ENCODE measurements around the gene SMC6. TPM values are rescaled to one million over a fixed set of nuclear protein-coding genes. Genes with fewer than 3 reads are reported as not detected.

SMC6 gene
- total RNA-seq, 1 experiment from 2014 or later, result 40.3 TPM

GRCh38 chr2:17798338-17798737 is 44.7 kb upstream of the SMC6 start:
- H3K18ac ChIP-seq (ENCODE audit: insufficient read length, low read depth, low read length), result no peak overlapping the region
- H3K56ac ChIP-seq (ENCODE audit: insufficient read length, low read depth, low read length), result no peak overlapping the region
- no peaks in the 10 kb centered on the region for H3K27me3 ChIP-seq (ENCODE audit: insufficient read depth, low read length)
- H2BK12ac ChIP-seq (ENCODE audit: insufficient read length, low read depth, low read length), result no peak overlapping the region
- H2BK20ac ChIP-seq (ENCODE audit: low read depth, low read length, poor library complexity, severe bottlenecking), result no peak overlapping the region
- DNase-seq, result no peak
- H3K9me3 Mint-ChIP-seq, result no peaks in the 10 kb centered on the region
- H3K14ac ChIP-seq (ENCODE audit: insufficient read depth, low read length), result no peak overlapping the region
- H3K27me3 Mint-ChIP-seq (ENCODE audit: low read depth), result peaks cover 2% of the 10 kb centered on the region
- H2BK120ac ChIP-seq (ENCODE audit: low read depth, low read length, poor library complexity, severe bottlenecking), result no peak overlapping the region
- H4K91ac ChIP-seq (ENCODE audit: insufficient read length, low read depth, low read length), result no peak overlapping the region
- no peak overlapping the region for H2AFZ ChIP-seq (ENCODE audit: low read length)
- no peak overlapping the region for H2BK5ac ChIP-seq (ENCODE audit: insufficient read length, low read length)
- H3K79me1 ChIP-seq (ENCODE audit: insufficient read depth, low read depth, low read length, poor library complexity, severe bottlenecking), result no peaks in the 10 kb centered on the region
- no peak overlapping the region for H3K4ac ChIP-seq (ENCODE audit: low read depth, low read length)
- H3K23me2 ChIP-seq (ENCODE audit: insufficient read length, low read depth, low read length, poor library complexity, severe bottlenecking), result no peaks in the 10 kb centered on the region
- no CpG with 5 or more reads among the region's 4 CpGs for WGBS (ENCODE audit: extremely low coverage, insufficient read length, low lambda C conversion rate)
- H4K8ac ChIP-seq (replicated peaks; ENCODE audit: insufficient read length, low read depth, low read length), result no peak overlapping the region
- H3K27ac ChIP-seq (ENCODE audit: insufficient read length, low read depth, low read length), result no peak overlapping the region
- no peak for TF ChIP-seq CTCF (conservative IDR thresholded peaks at IDR 0.05)
- H3K27ac Mint-ChIP-seq, result no peak overlapping the region
- no peak overlapping the region for H3T11ph ChIP-seq (ENCODE audit: low read length)
- H2AK5ac ChIP-seq (ENCODE audit: insufficient read length, low read length), result no peak overlapping the region
- no peak overlapping the region for H3K23ac ChIP-seq (ENCODE audit: insufficient read length, low read depth, low read length)
- no peaks in the 10 kb centered on the region; the same call in 1 of the 2 replicates for H3K4me1 ChIP-seq (ENCODE audit: insufficient read depth, low read length)
- H3K9ac ChIP-seq (ENCODE audit: extremely low read depth, insufficient read length, low read length), result no peak overlapping the region
- no peak overlapping the region for H4K5ac ChIP-seq (ENCODE audit: insufficient read length, low read depth, low read length)
- H4K20me1 ChIP-seq (ENCODE audit: control insufficient read depth, insufficient read depth, insufficient read length), result no peaks in the 10 kb centered on the region
- H3K4me1 Mint-ChIP-seq, result peaks cover 2 to 8% of the 10 kb centered on the region in 2 experiments; a peak in 3 of 4 replicates
- H3K9me3 ChIP-seq (ENCODE audit: control insufficient read depth, low read depth, low read length), result no peaks in the 10 kb centered on the region
- no peaks in the 10 kb centered on the region for H3K36me3 Mint-ChIP-seq (ENCODE audit: insufficient read depth in 1 of 3, low read depth in 3 of 3)
- no peak overlapping the region for H3K4me2 ChIP-seq (ENCODE audit: insufficient read depth, insufficient read length, low read length)
- no peak overlapping the region for H3K4me3 Mint-ChIP-seq
- no peaks in the 10 kb centered on the region for H3K79me2 ChIP-seq (ENCODE audit: insufficient read depth, low read length)
- H2BK15ac ChIP-seq (ENCODE audit: low read depth, low read length), result no peak overlapping the region
